Pulmonary artery endothelial cell (primary cell): Measurements from ENCODE around the gene CCDC70. TPM values are rescaled to one million over a fixed set of nuclear protein-coding genes. Genes with fewer than 3 reads are reported as not detected.
"Not testable (repeated sequence)": the region's sequence is repeated elsewhere in the genome, so short reads cannot be mapped to it uniquely, and the experiment has no call there.

ENCODE experiments used
- DNase-seq: peaks from one replicate; pipeline ENCODE4 v3.0.0-alpha.2; 2011; ENCODE audit warnings: low read depth, low spot score
- total RNA-seq: library from RNA; depleted of rRNA; stranded (reverse); fragments of >200 nt; gene quantifications from 2 replicates; pipeline ENCODE4 v1.2.3, GENCODE V29; 2014

CCDC70 gene
- total RNA-seq, 1 donor from 2014 or later = not detected

DNA sequence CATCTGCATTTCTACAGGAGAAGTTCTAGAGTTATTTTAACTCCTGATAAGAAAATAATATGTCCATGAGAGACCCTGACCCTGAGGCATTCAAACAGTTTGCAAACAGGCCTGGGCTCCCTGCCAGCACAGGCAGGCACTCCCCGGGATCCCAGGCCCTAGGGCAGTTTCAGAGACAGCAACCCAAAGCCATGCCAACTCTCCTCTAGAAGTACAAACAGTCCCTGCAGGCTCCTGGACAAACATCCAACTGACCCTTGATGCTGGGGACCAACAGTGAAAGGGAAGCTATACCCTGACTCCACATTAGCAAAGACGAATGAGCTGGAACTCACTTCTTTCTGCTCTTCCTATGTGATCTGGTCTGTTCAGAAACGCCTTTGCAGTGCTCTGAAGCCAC is 44.8 kb downstream of the CCDC70 start:
- DNase-seq = no peak

DNA sequence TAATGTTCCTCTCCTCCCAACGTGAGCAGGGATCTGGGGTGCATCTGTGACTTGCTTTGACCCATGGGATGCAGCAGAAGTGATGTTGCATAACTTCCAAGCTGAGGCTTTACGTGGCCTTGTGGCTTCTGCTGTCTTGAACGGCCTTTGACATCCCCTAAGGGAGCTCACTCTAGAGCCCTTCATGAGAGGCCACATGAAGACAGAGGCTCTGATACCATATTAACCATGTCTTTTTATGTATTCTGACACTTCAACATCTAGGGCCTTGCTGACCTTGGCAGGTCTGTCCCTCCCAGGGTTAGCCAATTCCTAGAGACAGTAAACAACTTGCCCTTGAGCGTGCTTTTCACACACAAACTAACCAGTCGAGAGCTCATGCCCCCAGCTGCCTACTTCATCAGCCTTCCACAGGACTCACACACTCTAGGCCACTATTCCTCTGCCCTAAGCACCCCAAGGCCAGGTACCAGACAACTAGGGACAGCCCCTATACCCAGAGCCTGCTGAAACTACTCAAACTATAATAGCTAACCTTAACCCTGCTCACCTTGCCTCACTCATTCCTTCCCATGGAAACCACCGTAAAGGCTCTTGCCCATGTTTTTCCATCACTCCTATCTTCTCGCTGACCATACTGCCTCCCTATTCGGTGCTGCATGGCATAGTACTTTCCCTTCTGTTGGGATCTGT is 45.4 kb downstream of the CCDC70 start:
- no peak for DNase-seq

GRCh38 chr13:51909265-51909664 is 47.5 kb downstream of the CCDC70 start:
- not testable (repeated sequence) for DNase-seq

- DNase-seq = no peak
Observed at GRCh38 chr13:51910508-51910907, 48.7 kb downstream of the CCDC70 start.

- no peak for DNase-seq
Observed at GRCh38 chr13:51912091-51912490, 50.3 kb downstream of the CCDC70 start.

- no peak for DNase-seq
Observed at GRCh38 chr13:51912511-51913225, 50.9 kb downstream of the CCDC70 start.

DNA sequence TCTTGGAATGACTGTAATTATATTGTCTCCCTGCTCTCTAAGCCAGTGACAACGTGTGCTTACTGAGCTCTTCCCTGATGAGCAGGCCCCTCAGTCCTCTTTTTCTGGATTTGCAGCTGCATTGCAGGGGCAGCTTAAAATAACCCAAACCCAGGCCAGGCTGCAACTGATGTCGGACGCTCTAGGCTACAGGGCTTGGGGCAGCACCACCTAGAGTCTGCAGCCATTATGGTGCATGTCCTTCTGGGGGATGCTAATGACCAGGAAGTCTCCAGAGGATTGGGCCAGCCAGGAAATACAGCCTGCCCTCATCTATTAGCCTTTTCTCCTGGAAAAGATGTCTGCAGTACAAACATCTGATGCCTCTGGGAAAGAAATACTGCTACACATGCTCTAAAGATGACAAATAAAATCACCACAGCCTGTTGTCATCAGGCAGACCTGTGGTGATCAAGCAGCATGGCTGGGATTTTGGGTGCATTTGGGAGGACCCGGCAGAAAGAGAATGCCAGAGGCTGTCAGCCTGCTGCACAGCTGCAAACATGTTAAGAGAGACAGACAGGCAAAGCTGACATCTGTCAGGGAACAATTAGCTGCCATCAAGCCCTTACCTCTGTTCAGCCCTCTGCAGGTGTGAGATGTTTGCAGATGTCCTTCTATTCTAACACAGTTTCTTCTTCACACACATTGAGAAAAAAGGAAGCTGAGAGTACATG is 51.8 kb downstream of the CCDC70 start:
- DNase-seq = no peak

DNA sequence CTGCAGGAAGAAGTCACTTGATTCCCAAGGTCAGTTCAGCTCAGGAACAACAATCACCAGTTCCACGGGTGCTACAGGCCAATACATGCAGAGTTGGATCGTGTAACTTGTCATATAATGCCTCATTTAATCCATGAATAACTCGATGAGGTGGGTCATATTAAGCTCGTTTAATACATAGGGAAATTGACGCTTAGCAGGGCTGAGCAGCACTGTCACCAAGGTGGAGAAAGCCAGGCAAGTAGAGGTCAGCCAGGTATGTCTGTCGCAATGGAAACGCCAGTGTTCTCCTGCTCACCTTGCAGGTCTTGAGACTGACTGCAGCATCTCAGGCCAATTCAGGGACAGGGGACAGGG is 52.3 kb downstream of the CCDC70 start:
- no peak for DNase-seq

Other genes starting within 250 kb of the CCDC70 start
- gene DHRS12, start 57.8 kb upstream of the CCDC70 start, total RNA-seq = 3.9 and 7.3 TPM in 2 replicates
- not detected in 2 replicates for gene TMEM272, start 16.8 kb upstream of the CCDC70 start, total RNA-seq
- gene ATP7B, start 149.5 kb downstream of the CCDC70 start, total RNA-seq = 3.4 and 6.5 TPM in 2 replicates
- 12.5 and 23.4 TPM in 2 replicates for gene ALG11, start 150.4 kb downstream of the CCDC70 start, total RNA-seq
- 7.9 and 13.6 TPM in 2 replicates for gene UTP14C, start 162.7 kb downstream of the CCDC70 start, total RNA-seq